Endometrial microvascular endothelial cells (primary cell): ENCODE data around the gene RAD54L. TPM values are rescaled to one million over a fixed set of nuclear protein-coding genes. Genes with fewer than 3 reads are reported as not detected.

Source experiments
- in situ Hi-C: cut with HindIII; loops from 2 replicates; pipeline ENCODE4 v1.10.0; 2017; ENCODE audit warnings: low sequenced_read_pairs, low pct_unique_long_range_greater_than_20kb; ENCODE audit errors: inconsistent ontology term
- total RNA-seq: library from RNA; depleted of rRNA; stranded (reverse); fragments of >200 nt; gene quantifications from one replicate; pipeline ENCODE4 v1.2.3, GENCODE V29; 2015; ENCODE audit errors: inconsistent ontology term

Gene RAD54L
- total RNA-seq, 1 donor from 2014 or later, result 11.2 TPM

- in situ Hi-C loops, result no loop called here
These were observed 31.2 kb downstream of the RAD54L start for GRCh38 chr1:46278807-46279206.

- in situ Hi-C loops, result no loop called here
These were observed 32.5 kb downstream of the RAD54L start for GRCh38 chr1:46280092-46280491.

- in situ Hi-C loops, result no loop called here
These were observed 33.5 kb downstream of the RAD54L start for GRCh38 chr1:46281021-46281420.

- in situ Hi-C loops, result no loop called here
These were observed 36.5 kb downstream of the RAD54L start for GRCh38 chr1:46284058-46284457.

- in situ Hi-C loops, result no loop called here
These were observed 37.3 kb downstream of the RAD54L start for GRCh38 chr1:46284597-46285564.

GRCh38 chr1:46285730-46286477, 38.3 kb downstream of the RAD54L start:
- in situ Hi-C loops, result no loop called here

- in situ Hi-C loops, result no loop called here
These were observed 41.0 kb downstream of the RAD54L start for GRCh38 chr1:46288485-46289133.

GRCh38 chr1:46289134-46289494, 41.6 kb downstream of the RAD54L start:
- in situ Hi-C loops, result no loop called here

- in situ Hi-C loops, result no loop called here
These were observed 42.4 kb downstream of the RAD54L start for GRCh38 chr1:46289976-46290375.

- in situ Hi-C loops, result no loop called here
These were observed 47.7 kb downstream of the RAD54L start for GRCh38 chr1:46295306-46295705.

GRCh38 chr1:46298387-46298786, 50.8 kb downstream of the RAD54L start:
- in situ Hi-C loops, result no loop called here

GRCh38 chr1:46300673-46301405, 53.3 kb downstream of the RAD54L start:
- in situ Hi-C loops, result no loop called here

- in situ Hi-C loops, result no loop called here
These were observed 53.8 kb downstream of the RAD54L start for GRCh38 chr1:46301406-46301807.

- in situ Hi-C loops, result no loop called here
These were observed 54.5 kb downstream of the RAD54L start for GRCh38 chr1:46301808-46302640.

GRCh38 chr1:46302641-46303037, 55.1 kb downstream of the RAD54L start:
- in situ Hi-C loops, result no loop called here

- in situ Hi-C loops, result no loop called here
These were observed 55.7 kb downstream of the RAD54L start, which contains the start of the genes LRRC41 and UQCRH for GRCh38 chr1:46303038-46303871. TSS of gene LRRC41 (minus strand) at chr1:46303616. CDS start at chr1:46303322, 294 bp downstream. TSS of gene UQCRH (plus strand) at chr1:46303698. CDS start at chr1:46303767, 69 bp downstream.

- in situ Hi-C loops, result no loop called here
These were observed 56.3 kb downstream of the RAD54L start for GRCh38 chr1:46303872-46304326.
